ENCODE results near the gene PRIMPOL.

DNA sequence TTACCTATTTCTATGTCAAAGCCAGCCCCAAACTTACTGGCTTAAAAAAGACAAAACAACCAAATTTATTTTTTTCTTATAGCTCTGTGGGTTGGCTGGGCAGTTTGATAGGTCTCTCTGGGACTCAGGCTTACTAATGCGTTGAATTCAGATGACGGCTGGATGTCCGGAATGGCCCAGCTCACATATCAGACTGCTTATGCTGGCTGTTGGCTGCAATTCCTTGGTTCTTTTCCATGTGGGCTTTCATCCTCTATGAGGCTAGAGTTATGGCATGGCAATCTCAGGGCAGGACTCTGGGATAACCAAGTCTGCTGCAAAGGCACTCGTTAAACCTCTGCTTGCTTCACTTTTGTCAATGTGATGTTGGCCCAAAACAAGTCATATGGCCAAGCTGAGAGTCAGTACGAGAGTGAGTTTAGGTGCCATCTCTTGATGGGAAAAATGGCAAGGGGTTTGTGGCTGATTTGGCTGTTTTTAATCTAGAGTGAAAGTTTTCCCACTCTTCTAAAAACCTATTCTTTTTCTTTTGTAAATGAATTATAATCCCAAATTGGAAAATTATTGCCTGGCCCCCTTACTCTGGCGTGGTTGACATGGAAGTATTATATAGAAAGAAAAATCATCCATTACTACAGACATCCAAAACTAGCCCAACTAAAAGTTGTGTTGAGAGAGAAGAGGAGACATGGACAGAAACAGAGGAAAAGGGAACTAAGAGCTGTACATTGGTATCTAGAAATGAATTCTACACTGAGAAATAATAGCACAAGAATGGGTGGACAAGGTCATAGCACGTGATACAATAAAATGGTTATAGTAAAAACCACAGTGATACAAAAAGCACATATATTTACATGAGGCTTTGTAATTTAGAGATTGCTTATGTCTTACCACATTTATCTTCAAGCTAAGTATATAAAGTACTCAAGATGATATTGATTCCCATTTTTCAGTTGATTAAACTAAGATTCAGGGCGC, 6.6 kb downstream of the PRIMPOL start:
- TF ChIP-seq, protein P1, sequence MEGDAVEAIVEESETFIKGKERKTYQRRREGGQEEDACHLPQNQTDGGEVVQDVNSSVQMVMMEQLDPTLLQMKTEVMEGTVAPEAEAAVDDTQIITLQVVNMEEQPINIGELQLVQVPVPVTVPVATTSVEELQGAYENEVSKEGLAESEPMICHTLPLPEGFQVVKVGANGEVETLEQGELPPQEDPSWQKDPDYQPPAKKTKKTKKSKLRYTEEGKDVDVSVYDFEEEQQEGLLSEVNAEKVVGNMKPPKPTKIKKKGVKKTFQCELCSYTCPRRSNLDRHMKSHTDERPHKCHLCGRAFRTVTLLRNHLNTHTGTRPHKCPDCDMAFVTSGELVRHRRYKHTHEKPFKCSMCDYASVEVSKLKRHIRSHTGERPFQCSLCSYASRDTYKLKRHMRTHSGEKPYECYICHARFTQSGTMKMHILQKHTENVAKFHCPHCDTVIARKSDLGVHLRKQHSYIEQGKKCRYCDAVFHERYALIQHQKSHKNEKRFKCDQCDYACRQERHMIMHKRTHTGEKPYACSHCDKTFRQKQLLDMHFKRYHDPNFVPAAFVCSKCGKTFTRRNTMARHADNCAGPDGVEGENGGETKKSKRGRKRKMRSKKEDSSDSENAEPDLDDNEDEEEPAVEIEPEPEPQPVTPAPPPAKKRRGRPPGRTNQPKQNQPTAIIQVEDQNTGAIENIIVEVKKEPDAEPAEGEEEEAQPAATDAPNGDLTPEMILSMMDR (IDR thresholded peaks at IDR 0.05; ENCODE audit: poor library complexity) = no peak
- no peak for TF ChIP-seq EZH2 (IDR thresholded peaks at IDR 0.05; ENCODE audit: borderline replicate concordance)

All from hepatocyte (in vitro differentiated cells).